Measurements from ENCODE around the gene PRICKLE1.

- TF ChIP-seq CTCF (IDR thresholded peaks at IDR 0.05; ENCODE audit: poor library complexity) (no peak), EZH2 (IDR thresholded peaks at IDR 0.05; ENCODE audit: borderline replicate concordance) (no peak), EZH2phosphoT487 (IDR thresholded peaks at IDR 0.05; ENCODE audit: low read depth, severe bottlenecking, unreplicated experiment) (no peak)
Observed at GRCh38 chr12:42462486-42462885, 127.1 kb downstream of the PRICKLE1 start.

All from hepatocyte (in vitro differentiated cells).